Measurements from ENCODE around the gene CELF4. TPM values are rescaled to one million over a fixed set of nuclear protein-coding genes. Genes with fewer than 3 reads are reported as not detected.

Gene CELF4
- total and polyA plus RNA-seq, 2 donors (not counting 3 experiments of a cell fraction or from before 2014, with no cell fraction given), result not detected

DNA sequence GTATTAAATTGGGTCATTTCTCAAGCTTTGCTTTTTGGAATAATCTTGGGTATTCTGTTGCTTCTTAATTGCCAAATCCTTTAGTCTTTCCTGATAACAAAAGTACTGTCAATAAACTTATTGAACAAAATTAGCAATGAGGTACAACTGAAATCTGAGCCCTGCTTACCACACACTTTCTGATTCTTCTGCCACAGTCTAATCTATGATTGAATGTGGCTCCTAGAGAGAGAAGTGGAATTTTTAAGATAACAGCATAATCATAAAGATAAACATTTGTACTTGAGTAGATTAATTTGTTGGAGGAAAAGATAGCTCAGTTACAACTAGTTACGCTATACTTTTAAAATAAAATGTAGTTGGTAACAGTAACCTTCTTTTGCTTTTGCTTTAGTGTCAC lies 354.8 kb downstream of the CELF4 start:
- no peak for DNase-seq (ENCODE audit: low read depth, low spot score)
- no peaks in the 10 kb centered on the region for H3K9me3 ChIP-seq (replicated peaks; ENCODE audit: control insufficient read depth, insufficient read depth, low read length)
- no peak for TF ChIP-seq JUN (IDR thresholded peaks at IDR 0.05; ENCODE audit: borderline replicate concordance, insufficient read depth, insufficient read length, low read depth)
- no peak for TF ChIP-seq POLR2A (IDR thresholded peaks at IDR 0.05; ENCODE audit: low read depth, low read length)
- no peak for TF ChIP-seq MYC (IDR thresholded peaks at IDR 0.05; ENCODE audit: low read depth, low read length)
- no peak overlapping the region for H3K27ac ChIP-seq (ENCODE audit: insufficient read depth, low read depth, low read length)
- no peaks in the 10 kb centered on the region for H3K27me3 ChIP-seq (ENCODE audit: control insufficient read depth in 2 of 2, insufficient read depth in 2 of 2, low read length in 2 of 2)
- no peaks in the 10 kb centered on the region for H3K79me2 ChIP-seq (ENCODE audit: control insufficient read depth, insufficient read depth, low read length)
- FAIRE-seq, result no peak
- no peaks in the 10 kb centered on the region for H3K36me3 ChIP-seq (ENCODE audit: control insufficient read depth in 2 of 2, extremely low read depth in 1 of 2, insufficient read depth in 2 of 2, low read length in 2 of 2)
- H3K4me1 ChIP-seq (ENCODE audit: control insufficient read depth, extremely low read depth, insufficient read depth, low read length), result no peaks in the 10 kb centered on the region
- no peak overlapping the region for H3K4me3 ChIP-seq (replicated peaks in 1 of 3; ENCODE audit: insufficient read depth in 1 of 3, low read depth in 1 of 3, low read length in 3 of 3)
- dilution Hi-C loops (cut with MboI; ENCODE audit: extremely low pct_ligation_motif_present, low sequenced_read_pairs) (no loop called here), intact Hi-C loops (cut with micrococcal nuclease) (no loop called here)
- no peak overlapping the region for H3K9ac ChIP-seq (replicated peaks; ENCODE audit: extremely low read depth, insufficient read depth, low read length)
- H2AFZ ChIP-seq (ENCODE audit: low read depth, low read length), result no peak overlapping the region
- BruUV-seq (replicated peaks), result no TSS peak
- no peaks in the 10 kb centered on the region for H4K20me1 ChIP-seq (replicated peaks; ENCODE audit: control insufficient read depth, extremely low read depth, insufficient read depth, low read length)
- H3K4me2 ChIP-seq (ENCODE audit: insufficient read depth, low read length), result no peak overlapping the region
- no peaks in the 10 kb centered on the region for H3K9me1 ChIP-seq (replicated peaks; ENCODE audit: control insufficient read depth, extremely low read depth, insufficient read depth, low read length)
- POLR2A ChIA-PET, result no interaction called here
- CTCF ChIA-PET, result no interaction called here

DNA sequence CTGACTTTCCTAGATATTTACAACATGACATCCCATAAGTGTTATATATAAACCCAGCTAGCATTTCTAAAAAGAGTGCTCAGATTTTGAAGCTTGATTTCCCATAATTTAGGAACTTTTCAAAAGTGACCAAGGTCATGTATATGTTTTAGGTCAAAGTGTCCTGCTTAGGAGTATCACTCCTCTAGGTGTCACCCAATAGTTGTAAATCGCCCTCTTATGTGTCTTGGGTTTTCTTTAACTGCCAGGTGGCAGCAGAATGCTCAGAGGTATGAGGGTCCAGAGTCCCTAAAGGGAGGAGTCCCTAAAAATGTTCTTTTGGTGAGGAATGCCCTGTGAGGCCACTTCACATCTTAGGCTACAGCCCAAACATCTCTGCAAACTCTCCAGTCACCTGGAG lies 358.3 kb downstream of the CELF4 start:
- no peak for DNase-seq (ENCODE audit: low read depth, low spot score)
- H3K27me3 ChIP-seq (ENCODE audit: control insufficient read depth in 2 of 2, insufficient read depth in 2 of 2, low read length in 2 of 2), result no peaks in the 10 kb centered on the region
- FAIRE-seq, result no peak
- CTCF ChIA-PET, result no interaction called here
- no peaks in the 10 kb centered on the region for H3K9me3 ChIP-seq (replicated peaks; ENCODE audit: control insufficient read depth, insufficient read depth, low read length)
- H2AFZ ChIP-seq (ENCODE audit: low read depth, low read length), result no peak overlapping the region
- POLR2A ChIA-PET, result no interaction called here
- TF ChIP-seq MYC (IDR thresholded peaks at IDR 0.05; ENCODE audit: low read depth, low read length) (no peak), FOS (IDR thresholded peaks at IDR 0.05; ENCODE audit: borderline replicate concordance, insufficient read depth, low read length) (no peak), JUN (IDR thresholded peaks at IDR 0.05; ENCODE audit: borderline replicate concordance, insufficient read depth, insufficient read length, low read depth) (no peak), POLR2A (IDR thresholded peaks at IDR 0.05; ENCODE audit: low read depth, low read length) (no peak), EZH2 (IDR thresholded peaks at IDR 0.05; ENCODE audit: borderline replicate concordance, low read depth, low read length, severe bottlenecking) (no peak), POLR2AphosphoS5 (IDR thresholded peaks at IDR 0.05; ENCODE audit: insufficient read depth, low read depth, low read length) (no peak), GATA2 (IDR thresholded peaks at IDR 0.05; ENCODE audit: insufficient read depth, insufficient read length, low read depth, low read length) (no peak)
- TF ChIP-seq, protein P1, sequence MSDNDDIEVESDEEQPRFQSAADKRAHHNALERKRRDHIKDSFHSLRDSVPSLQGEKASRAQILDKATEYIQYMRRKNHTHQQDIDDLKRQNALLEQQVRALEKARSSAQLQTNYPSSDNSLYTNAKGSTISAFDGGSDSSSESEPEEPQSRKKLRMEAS (IDR thresholded peaks at IDR 0.05; ENCODE audit: insufficient read depth, insufficient read length), result no peak
- TF ChIP-seq, protein P2, sequence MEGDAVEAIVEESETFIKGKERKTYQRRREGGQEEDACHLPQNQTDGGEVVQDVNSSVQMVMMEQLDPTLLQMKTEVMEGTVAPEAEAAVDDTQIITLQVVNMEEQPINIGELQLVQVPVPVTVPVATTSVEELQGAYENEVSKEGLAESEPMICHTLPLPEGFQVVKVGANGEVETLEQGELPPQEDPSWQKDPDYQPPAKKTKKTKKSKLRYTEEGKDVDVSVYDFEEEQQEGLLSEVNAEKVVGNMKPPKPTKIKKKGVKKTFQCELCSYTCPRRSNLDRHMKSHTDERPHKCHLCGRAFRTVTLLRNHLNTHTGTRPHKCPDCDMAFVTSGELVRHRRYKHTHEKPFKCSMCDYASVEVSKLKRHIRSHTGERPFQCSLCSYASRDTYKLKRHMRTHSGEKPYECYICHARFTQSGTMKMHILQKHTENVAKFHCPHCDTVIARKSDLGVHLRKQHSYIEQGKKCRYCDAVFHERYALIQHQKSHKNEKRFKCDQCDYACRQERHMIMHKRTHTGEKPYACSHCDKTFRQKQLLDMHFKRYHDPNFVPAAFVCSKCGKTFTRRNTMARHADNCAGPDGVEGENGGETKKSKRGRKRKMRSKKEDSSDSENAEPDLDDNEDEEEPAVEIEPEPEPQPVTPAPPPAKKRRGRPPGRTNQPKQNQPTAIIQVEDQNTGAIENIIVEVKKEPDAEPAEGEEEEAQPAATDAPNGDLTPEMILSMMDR (IDR thresholded peaks at IDR 0.05; ENCODE audit: extremely low read depth in 1 of 2, insufficient read depth in 1 of 2, low read depth in 1 of 2, low read length in 2 of 2), result no peak
- H3K4me3 ChIP-seq (replicated peaks in 1 of 3; ENCODE audit: insufficient read depth in 1 of 3, low read depth in 1 of 3, low read length in 3 of 3), result no peak overlapping the region
- BruUV-seq (replicated peaks), result no TSS peak
- H3K9ac ChIP-seq (replicated peaks; ENCODE audit: extremely low read depth, insufficient read depth, low read length), result no peak overlapping the region
- H4K20me1 ChIP-seq (replicated peaks; ENCODE audit: control insufficient read depth, extremely low read depth, insufficient read depth, low read length), result no peaks in the 10 kb centered on the region
- H3K9me1 ChIP-seq (replicated peaks; ENCODE audit: control insufficient read depth, extremely low read depth, insufficient read depth, low read length), result no peaks in the 10 kb centered on the region
- H3K79me2 ChIP-seq (ENCODE audit: control insufficient read depth, insufficient read depth, low read length), result no peaks in the 10 kb centered on the region
- H3K4me1 ChIP-seq (ENCODE audit: control insufficient read depth, extremely low read depth, insufficient read depth, low read length), result no peaks in the 10 kb centered on the region
- H3K4me2 ChIP-seq (ENCODE audit: insufficient read depth, low read length), result no peak overlapping the region
- H3K27ac ChIP-seq (ENCODE audit: insufficient read depth, low read depth, low read length), result no peak overlapping the region
- no peaks in the 10 kb centered on the region for H3K36me3 ChIP-seq (ENCODE audit: control insufficient read depth in 2 of 2, extremely low read depth in 1 of 2, insufficient read depth in 2 of 2, low read length in 2 of 2)
- intact Hi-C loops (cut with micrococcal nuclease) (no loop called here), dilution Hi-C loops (cut with MboI; ENCODE audit: extremely low pct_ligation_motif_present, low sequenced_read_pairs) (no loop called here)
